Stimulated activated CD8-positive, alpha-beta memory T cell treated with anti-CD3 and anti-CD28 coated beads, Interleukin-15, amount 100 ng/mL, for 48 hours (primary cell): ENCODE results near the gene ARHGAP15.

Experiments
- DNase-seq, 2 donors: peaks; one replicate each; pipeline ENCODE4 v3.0.0-alpha.2; 2020; ENCODE audit warnings: low read depth in 2 of 2

ARHGAP15 gene

GRCh38 chr2:143762176-143762928, 633.1 kb downstream of the ARHGAP15 start:
- DNase-seq: no peak

DNA sequence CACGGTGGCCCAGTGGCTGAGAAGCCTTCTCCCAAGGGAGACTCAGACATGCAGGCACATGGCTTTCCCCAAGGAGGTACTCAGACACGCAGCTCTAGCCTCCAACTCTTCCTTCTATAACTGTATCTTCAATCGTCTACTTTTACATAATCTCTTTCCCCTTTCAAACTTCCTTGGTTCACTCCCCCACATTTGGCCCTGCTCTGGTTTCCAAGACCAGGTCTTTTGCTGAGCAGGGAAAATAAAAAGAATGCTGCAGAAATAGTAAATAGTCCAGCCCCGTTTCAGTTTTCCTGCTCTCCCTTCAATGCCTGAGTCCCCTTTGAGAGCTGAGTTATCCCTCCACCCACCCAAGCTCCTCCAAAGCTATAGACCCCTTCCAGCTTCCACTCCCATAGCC, 635.0 kb downstream of the ARHGAP15 start:
- DNase-seq: no peak

DNA sequence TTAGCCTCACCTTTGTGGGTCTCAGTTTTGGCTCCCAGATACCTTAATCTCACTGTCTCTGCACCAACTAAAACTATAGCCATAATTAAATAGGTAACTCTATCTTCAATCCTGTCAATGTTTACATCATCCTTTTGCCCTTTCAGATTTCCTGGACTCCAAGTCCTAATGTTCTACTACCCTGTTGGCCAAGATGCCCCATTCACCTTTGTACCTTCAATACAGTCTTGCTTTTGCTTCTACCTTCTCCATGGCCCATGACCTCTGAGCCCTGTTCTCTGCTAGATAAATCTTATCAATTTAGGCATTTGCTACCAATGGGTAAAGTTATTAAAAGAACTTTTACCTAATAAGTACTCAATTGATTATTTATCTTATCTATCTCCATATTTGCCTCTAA, 635.5 kb downstream of the ARHGAP15 start:
- no peak for DNase-seq

GRCh38 chr2:143768991-143769390, 639.8 kb downstream of the ARHGAP15 start:
- no peak for DNase-seq

DNA sequence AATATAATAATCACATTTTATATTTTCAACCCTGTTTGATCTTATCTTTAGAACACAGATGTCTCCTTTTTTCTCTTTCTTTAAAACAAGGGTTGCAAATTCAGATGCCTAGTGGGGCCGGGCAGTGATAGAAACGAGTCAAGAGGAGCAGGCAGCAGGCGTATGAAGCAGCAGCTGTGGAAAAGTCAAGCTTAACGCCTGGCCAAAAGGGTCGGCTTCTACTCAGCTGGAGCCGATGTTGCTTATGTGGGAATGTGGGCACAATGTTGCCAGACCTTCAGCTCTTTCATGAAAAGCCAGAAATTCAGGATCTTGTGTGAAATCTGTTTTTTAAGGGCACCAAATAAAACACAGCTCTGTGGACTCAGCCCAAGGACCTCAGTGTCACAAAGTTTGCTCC, 642.7 kb downstream of the ARHGAP15 start:
- DNase-seq: no peak

DNA sequence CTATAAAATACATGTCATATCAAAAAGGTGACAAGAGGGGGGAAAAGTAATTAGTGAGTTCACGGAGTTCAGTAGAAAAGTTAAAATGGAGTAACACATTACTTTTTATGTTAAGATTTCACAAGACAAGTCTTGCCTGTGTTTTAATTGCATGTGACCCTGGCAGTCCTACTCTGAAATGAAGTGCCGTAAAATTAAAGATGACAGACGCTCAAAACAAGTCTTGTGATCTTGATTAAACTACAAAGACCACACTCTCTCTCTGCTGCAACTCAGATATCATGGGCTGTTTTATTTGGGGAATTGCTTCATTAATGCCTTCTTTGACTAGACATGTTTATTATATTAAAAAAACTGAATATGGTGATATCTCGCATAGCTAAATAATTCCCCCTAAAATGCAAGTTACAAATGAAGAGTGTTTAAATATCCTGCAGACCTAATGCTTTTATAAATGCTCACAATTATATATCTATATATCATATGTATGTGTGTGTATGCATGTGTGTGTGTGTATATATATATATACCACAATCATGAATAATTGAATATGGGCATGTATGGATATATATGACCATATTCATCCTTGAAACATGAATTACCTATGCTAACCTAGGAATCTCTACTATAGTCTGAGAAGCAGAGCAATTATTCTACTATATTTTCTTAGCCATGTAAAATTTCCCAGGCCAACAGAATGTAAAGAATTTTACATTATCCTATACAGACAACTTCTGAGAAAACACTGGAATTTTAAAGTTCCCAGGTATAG, 647.5 kb downstream of the ARHGAP15 start:
- no peak for DNase-seq

GRCh38 chr2:143779021-143779420, 649.8 kb downstream of the ARHGAP15 start:
- no peak for DNase-seq

GRCh38 chr2:143786026-143786765, 657.0 kb downstream of the ARHGAP15 start:
- DNase-seq: no peak

GRCh38 chr2:143787674-143788073, 658.5 kb downstream of the ARHGAP15 start:
- DNase-seq: no peak

DNA sequence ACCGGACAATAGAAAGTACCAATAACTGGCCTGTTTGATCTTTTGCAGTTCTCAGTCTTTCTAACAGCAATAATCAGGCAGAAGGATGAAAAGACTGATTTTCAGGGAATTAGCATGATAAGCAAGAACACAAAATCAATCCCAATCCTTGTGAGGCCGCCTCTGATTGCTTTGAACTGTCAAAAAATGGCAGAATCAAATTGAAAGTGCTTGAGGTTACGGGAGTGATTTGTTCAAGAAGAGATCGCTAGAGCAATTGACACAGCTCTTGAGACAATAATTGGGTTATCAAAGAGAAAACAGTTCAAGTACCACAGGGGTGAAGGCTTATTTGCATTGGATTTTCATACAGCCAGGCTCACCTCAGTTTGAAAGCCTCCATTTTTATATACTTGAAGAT, 663.4 kb downstream of the ARHGAP15 start:
- DNase-seq: no peak

DNA sequence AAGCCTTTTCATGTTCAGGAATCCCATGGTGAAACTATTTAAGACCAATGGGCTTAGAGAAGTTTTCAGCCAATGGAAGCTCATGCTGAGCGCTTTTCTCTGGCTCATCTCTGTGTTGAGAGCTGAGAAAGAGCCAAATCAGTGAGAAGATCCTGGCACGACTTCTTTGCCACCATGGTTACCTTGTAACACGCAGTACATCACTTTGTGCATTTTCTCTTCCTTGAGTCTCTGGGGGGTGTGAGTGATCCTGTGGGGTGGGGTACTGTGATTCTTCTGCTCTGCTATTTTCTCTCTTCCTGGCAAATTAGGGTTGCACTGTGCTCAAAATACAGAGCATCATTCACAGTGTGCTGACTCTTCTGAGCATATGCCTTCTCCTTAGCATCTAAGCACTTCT, 664.2 kb downstream of the ARHGAP15 start:
- DNase-seq: no peak

- no peak for DNase-seq
Measured at GRCh38 chr2:143796051-143796450, 666.8 kb downstream of the ARHGAP15 start.

DNA sequence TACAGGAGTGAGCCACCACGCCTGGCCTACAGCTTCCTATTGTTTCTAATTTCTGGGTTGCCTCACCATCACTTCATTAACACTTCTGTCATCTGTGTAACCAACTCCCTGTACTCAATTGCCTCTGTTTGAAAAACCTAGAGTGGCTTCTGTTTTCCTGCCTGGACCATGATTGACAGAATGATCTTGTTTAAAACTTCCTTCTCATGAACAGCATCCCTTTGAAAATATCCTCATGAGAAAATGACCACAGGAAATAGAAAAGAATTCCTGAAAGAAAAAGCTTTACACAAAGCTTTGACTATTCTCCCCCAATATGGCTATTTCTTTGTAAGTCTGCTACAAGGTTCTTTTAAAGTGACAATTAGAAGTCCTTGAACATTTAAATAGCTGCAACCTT, 672.3 kb downstream of the ARHGAP15 start:
- DNase-seq: no peak

DNA sequence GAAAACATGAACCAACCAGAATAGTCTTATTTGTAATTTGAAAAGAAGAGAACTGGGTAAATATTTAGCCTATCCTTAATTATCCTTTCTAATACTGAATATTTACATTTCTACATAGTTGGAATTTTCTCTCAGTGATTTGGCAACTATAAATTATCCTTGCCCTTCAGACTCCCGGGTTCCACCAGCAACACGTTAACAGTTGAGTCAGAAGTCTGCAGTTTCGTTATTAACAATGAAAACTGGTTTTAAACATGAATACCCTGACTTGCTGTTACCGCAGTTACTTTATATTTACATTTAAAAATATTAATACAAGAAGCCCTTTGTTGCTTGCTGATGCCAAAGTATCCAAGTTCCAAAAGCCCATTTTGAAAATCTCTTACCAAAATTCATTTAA, 673.0 kb downstream of the ARHGAP15 start:
- DNase-seq: no peak

DNA sequence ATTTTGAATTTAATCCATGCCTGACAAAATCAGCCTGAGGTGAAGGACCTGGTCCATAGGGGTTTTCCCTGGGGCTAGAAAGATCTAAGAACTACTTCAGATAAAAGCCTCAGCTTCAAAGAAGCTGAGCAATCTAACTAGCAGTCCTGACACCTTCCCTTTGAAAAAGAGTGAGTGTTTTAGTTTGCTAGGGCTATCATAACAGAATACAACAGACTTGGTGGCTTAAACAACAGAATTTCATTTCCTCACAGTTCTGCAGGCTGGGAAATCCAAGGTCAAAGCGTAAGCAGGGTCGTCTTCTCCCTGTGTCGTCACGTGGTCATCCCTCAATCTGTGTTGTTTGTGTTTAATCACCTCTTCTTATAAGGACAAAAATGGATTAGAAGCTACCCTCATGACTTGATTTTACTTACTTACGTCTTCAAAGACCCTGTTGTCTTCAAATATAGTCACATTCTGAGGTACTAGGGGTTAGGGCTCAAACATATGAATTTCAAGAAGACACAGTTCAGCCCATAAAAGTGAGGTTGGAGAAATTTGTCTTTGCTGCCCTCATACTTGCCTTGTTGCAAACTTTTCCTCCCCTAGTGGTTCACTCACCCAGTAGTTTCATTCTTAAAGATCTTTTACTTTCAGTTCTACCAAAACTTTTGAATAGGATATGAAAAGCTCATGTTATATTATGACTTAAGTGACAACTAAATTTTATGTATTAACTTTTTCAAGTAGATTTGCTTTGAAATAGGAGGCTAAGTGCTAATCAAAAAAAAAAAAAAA, 673.8 kb downstream of the ARHGAP15 start:
- DNase-seq: no peak

- no peak for DNase-seq
Measured at GRCh38 chr2:143803936-143804335, 674.7 kb downstream of the ARHGAP15 start.

- DNase-seq: no peak
Measured at GRCh38 chr2:143805666-143806065, 676.4 kb downstream of the ARHGAP15 start.

DNA sequence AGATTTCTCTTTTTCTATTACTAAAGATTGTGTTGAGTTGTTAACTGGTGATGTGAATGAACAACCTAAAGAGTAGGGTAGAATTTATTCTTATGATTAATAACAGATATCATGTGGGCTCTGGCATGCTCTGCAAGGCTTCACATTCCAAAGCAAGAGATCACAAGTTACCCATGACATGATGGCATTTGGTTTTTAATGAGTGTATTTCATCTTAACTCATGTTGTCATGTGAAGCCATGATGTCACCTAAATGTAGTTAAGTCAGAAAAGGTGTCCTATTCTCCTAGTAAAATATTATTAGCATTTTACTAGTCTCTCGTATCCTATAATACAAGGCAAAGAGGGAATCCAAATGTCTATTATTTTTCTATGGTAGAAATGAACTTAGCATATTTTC, 678.0 kb downstream of the ARHGAP15 start:
- DNase-seq: no peak

DNA sequence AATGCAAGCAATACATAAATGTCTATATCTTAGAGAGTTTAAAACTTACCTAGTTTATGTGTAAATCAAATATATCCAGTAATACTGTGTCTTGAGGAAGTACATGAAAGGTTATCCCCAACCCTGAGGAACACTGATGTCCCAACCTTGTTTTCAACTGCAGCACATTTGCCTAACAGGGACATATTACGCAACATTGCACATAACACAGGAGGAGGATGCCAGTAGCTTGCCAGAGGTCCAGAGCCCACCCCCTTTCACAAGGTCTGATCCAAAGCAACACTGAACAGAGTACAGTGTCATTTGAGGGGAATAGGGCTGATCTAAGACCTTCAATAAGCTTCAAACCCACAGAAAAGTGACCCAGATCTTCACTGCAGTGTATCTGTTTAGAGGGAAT, 678.5 kb downstream of the ARHGAP15 start:
- no peak for DNase-seq

GRCh38 chr2:143808166-143808565, 678.9 kb downstream of the ARHGAP15 start:
- no peak for DNase-seq

DNA sequence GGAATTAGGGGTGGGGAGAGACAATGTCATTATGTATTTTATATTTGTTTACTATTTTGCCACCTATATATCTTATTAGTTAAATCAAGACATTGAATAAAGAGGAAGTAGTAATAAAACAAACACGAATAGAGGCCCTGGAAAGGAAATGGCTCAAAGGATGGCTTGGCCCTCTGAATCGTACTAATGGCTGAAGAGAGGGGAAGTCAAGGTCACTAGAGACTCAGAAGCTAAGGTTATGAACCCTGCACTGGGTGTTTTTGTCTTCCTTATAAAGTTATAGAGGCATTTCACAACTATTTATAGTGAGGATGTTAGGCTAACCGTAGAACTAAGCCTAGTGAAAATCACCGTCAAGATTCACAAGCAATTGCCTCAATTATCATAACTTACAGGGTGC, 685.9 kb downstream of the ARHGAP15 start:
- DNase-seq: no peak

DNA sequence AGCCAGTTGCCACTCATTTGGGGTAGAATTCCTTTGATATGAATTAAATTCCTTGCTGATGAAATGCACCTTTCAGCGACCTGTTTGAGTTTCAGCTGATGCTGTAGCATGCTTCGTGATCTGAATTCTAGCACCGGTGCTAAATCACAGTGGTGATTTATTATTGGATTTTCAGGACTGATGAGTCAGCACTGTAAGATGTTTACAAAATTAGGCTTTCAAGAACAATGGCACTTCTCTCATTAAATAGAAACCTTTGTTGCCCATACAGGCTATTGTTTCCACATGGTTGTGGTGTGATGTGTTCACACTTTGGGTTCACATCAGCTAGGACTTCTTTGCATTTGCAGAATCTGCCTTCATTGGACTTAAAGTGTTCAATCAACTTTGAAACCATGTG, 687.7 kb downstream of the ARHGAP15 start:
- DNase-seq: no peak
